Ovary (tissue), 9 donors: ENCODE measurements around the gene NAALADL2. TPM values are rescaled to one million over a fixed set of nuclear protein-coding genes. Genes with fewer than 3 reads are reported as not detected.

Experiments used
- DNase-seq, 5 donors: peaks; one replicate each; pipeline ENCODE4 v3.0.0-alpha.2; 2019 to 2020
- H3K27ac ChIP-seq, 2 donors: fragments of 200-600 bp; one replicate each; pipeline versions ENCODE4 v1.5.1 to v1.8.0; 2019 to 2022
- H3K27me3 ChIP-seq: fragments of 200-600 bp; one replicate; pipeline ENCODE4 v1.8.0; 2022
- H3K36me3 ChIP-seq: fragments of 200-600 bp; sonication (generic); one replicate; pipeline ENCODE4 v1.5.1; 2019
- H3K4me1 ChIP-seq: one replicate; pipeline ENCODE4 v1.8.1; 2013; ENCODE audit warnings: mild to moderate bottlenecking, moderate library complexity; ENCODE audit not compliant: insufficient read depth
- H3K4me3 ChIP-seq: fragments of 200-600 bp; sonication (generic); one replicate; pipeline ENCODE4 v1.5.1; 2017
- H3K9me3 ChIP-seq, 2 donors: fragments of 200-600 bp in 1 of 2; sonication (generic) in 1 of 2; one replicate each; pipeline versions ENCODE4 v1.5.1 to v1.8.1; 2013 to 2019; ENCODE audit warnings: mild to moderate bottlenecking in 1 of 2, moderate library complexity in 1 of 2
- EP300 ChIP-seq: sonication (generic); formaldehyde crosslinking; IDR thresholded peaks from one replicate; pipeline ENCODE4 v1.6.1; 2017; ENCODE audit warnings: antibody characterized with exemption
- POLR2A ChIP-seq: fragments of 450-650 bp; IDR thresholded peaks from one replicate; pipeline ENCODE4 v1.6.1; 2017; ENCODE audit warnings: antibody characterized with exemption, mild to moderate bottlenecking, moderate library complexity
- WGBS, 3 donors: extraction: QIAGEN DNeasy Blood & Tissue Kit in 1 of 3; methylation state at CpG; one replicate each; pipeline versions ENCODE4 v1.1.5 to v1.1.7; 2013 to 2017; 5-methylcytosine and 5-hydroxymethylcytosine counted together
- intact Hi-C, 4 donors: fragments of 100-400 bp; cut with DNase I; formaldehyde crosslinking; loops; one replicate each; pipeline versions ENCODE4 v1.11.0 to v1.15.1; 2022 to 2023
- polyA plus RNA-seq, 2 donors: library from polyadenylated mRNA; stranded (reverse); fragments of 200-250 nt in 1 of 2; fragments of 350-450 nt in 1 of 2; fragmentation: Illumina TruSeq in 1 of 2; extraction: RNeasy Lipid Tissue Mini Kit (QIAGEN cat#74804) in 1 of 2; gene quantifications; one replicate each; pipeline ENCODE4 v1.2.3, GENCODE V29; 2013 to 2014
- total RNA-seq, 7 donors: library from RNA; depleted of rRNA in 2 of 7; stranded (reverse); fragments of >200 nt in 2 of 7; fragmentation: NEBNext Ultra II Directional in 3 of 7; extraction: Animal tissue kit (Norgen Biotek cat#: 25700) in 3 of 7; gene quantifications; one replicate each; pipeline versions ENCODE4 v1.1.0 to v1.2.4, GENCODE V29; 2016 to 2023
- TF ChIP-seq, protein P1 (sequence below), 3 donors: fragments of 450-650 bp in 2 of 3; fragments of 200-600 bp in 1 of 3; IDR thresholded peaks; one replicate each; pipeline versions ENCODE4 v1.5.1 to v1.8.0; 2016 to 2022; ENCODE audit warnings: antibody characterized with exemption in 3 of 3, mild to moderate bottlenecking in 1 of 3
- donor health status: DM: no; HTN: no; CAD: no; lungs with moderate emphysema.
- donor health status: DM: no; HTN: no; CAD: no.
- donor health status: Bipolar disorder and iron deficiency.
- donor health status: DM: yes; HTN: yes; CAD: no.
- donor health status: DM: no; HTN: no; CAD: no.
- donor health status: DM: yes; HTN: yes; CAD: no.

Gene NAALADL2
- total and polyA plus RNA-seq, 9 donors = 2.3 to 29.3 (median 15.2) TPM

DNA sequence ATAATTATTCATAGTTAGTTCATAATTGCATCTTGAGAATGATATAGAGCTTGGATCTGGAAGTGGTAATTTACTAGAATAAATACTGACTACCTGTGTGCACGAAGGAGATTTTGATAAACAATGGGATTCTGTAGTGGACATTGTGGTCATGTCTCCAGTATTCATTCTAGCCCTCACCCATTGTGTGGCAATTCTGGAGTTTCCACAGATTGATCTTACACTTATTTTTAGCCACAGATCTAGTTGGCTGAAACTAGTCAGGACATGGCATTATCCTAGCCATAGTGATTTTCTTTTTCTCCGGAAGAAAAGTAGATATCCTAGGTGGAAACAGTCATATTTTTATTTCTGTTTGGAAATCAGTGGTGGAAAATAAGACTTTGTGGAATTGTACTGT, 833.1 kb downstream of the NAALADL2 start:
- Histone ChIP-seq H3K27ac (no peak overlapping the region), H3K4me3 (no peak overlapping the region), H3K4me1 (no peaks in the 10 kb centered on the region), H3K9me3 (no peaks in the 10 kb centered on the region), H3K27me3 (no peaks in the 10 kb centered on the region), H3K36me3 (no peaks in the 10 kb centered on the region)
- intact Hi-C loops = no loop called here
- DNase-seq = no peak
- 69 to 94% (median 92%) methylated on average over 2 of the region's 2 CpGs for WGBS, 3 donors
- no peak for TF ChIP-seq POLR2A
- TF ChIP-seq, protein P1, sequence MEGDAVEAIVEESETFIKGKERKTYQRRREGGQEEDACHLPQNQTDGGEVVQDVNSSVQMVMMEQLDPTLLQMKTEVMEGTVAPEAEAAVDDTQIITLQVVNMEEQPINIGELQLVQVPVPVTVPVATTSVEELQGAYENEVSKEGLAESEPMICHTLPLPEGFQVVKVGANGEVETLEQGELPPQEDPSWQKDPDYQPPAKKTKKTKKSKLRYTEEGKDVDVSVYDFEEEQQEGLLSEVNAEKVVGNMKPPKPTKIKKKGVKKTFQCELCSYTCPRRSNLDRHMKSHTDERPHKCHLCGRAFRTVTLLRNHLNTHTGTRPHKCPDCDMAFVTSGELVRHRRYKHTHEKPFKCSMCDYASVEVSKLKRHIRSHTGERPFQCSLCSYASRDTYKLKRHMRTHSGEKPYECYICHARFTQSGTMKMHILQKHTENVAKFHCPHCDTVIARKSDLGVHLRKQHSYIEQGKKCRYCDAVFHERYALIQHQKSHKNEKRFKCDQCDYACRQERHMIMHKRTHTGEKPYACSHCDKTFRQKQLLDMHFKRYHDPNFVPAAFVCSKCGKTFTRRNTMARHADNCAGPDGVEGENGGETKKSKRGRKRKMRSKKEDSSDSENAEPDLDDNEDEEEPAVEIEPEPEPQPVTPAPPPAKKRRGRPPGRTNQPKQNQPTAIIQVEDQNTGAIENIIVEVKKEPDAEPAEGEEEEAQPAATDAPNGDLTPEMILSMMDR (IDR thresholded peaks at IDR 0.05) = no peak
- no peak for TF ChIP-seq EP300

DNA sequence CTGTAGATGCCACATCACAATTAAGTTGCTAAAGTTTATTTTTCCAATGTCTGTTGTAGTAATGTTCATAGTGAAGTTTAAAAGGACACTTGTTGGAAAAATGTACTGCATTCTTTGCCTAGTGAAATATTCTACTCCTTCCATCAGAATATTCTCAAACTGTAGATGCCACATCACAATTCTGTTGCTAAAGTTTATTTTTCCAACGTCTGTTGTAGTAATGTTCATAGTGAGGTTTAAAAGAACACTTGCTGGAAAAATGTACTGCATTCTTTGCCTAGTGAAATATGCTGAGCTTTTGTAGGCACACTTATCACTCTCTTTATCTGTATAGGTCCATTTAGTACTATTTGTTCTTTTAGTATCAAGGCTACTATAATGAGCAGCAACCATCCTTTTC, 836.1 kb downstream of the NAALADL2 start:
- no peak overlapping the region for H3K27ac ChIP-seq
- intact Hi-C loops = no loop called here
- H3K36me3 ChIP-seq = no peaks in the 10 kb centered on the region
- H3K27me3 ChIP-seq = no peaks in the 10 kb centered on the region
- H3K4me1 ChIP-seq = no peaks in the 10 kb centered on the region
- no peak for TF ChIP-seq EP300
- no peak for TF ChIP-seq POLR2A
- TF ChIP-seq, protein P1 (IDR thresholded peaks at IDR 0.05) = no peak
- DNase-seq = no peak
- WGBS, 3 donors = 8 to 14% (median 13%) methylated on average over 1 of the region's 1 CpG
- H3K4me3 ChIP-seq = no peak overlapping the region
- H3K9me3 ChIP-seq = no peaks in the 10 kb centered on the region

DNA sequence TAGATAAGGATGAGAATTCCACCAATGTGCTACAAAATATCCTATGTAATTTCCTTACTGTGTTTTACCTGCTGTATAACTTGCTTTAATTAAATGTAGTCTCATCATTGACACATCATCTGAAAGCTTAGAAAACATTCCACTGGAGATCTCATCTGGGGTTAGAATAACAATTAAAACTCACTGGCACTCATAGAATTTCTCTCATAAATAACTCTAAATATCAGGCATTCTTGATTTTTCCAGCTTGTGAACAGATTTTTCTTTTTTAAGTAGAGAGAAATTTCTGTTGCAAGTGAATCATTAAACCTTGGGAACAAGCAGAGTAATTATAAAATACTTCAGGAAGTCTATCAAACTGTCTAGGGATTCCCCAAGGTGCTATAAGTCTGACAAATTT, 843.8 kb downstream of the NAALADL2 start:
- intact Hi-C loops = no loop called here
- Histone ChIP-seq H3K4me1 (no peaks in the 10 kb centered on the region), H3K9me3 (no peaks in the 10 kb centered on the region), H3K27ac (no peak overlapping the region), H3K36me3 (no peaks in the 10 kb centered on the region), H3K4me3 (no peak overlapping the region), H3K27me3 (no peaks in the 10 kb centered on the region)
- no peak for DNase-seq
- TF ChIP-seq EP300 = no peak
- TF ChIP-seq POLR2A = no peak
- TF ChIP-seq, protein P1 (IDR thresholded peaks at IDR 0.05) = no peak

DNA sequence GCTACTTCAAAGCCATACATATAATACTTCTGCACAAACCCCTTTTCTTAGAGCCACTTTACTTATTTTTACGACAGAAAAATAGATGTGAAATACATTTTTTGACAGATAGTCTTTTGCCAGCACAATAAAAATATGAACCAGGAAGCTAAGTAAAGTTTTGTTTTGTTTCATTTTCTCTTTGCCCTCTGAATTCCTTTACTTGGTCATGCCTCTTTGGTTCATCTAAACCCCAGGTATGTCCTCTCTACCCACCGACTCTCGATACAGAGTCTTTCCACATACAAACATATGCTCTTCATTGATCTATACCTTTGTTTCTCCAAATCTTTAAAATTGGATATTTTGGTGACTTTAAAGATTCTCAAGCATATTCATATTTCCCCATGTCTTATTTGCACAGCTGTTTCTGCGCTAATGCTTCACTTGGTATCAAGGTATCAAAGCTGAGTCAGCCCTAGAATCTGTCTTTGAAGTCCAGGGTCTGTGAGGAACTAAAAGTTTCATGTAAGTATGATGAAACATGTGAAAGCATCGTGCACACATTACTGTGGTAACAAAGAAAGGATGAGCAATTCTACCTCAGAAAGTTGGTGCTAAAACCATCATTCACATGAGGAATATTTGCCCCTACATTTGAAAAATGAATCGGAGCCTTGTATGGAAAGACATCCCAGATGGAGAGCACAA, 845.4 kb downstream of the NAALADL2 start:
- Histone ChIP-seq H3K9me3 (no peaks in the 10 kb centered on the region), H3K27ac (no peak overlapping the region), H3K4me3 (no peak overlapping the region), H3K4me1 (no peaks in the 10 kb centered on the region), H3K36me3 (no peaks in the 10 kb centered on the region), H3K27me3 (no peaks in the 10 kb centered on the region)
- no peak for TF ChIP-seq EP300
- TF ChIP-seq, protein P1 (IDR thresholded peaks at IDR 0.05) = no peak
- no peak for TF ChIP-seq POLR2A
- intact Hi-C loops = no loop called here
- no peak for DNase-seq
- WGBS, 3 donors = 96% methylated on average over 6 of the region's 6 CpGs
